ENCODE data around the gene BCL11B.

The BCL11B gene

GRCh38 chr14:99129211-99129696, 142.7 kb downstream of the BCL11B start:
- H3K4me3 ChIP-seq (replicated peaks; ENCODE audit: low read depth, low read length) = no peak overlapping the region
- DNase-seq (ENCODE audit: extremely low read depth, low read depth) = no peak
- TF ChIP-seq CTCF (IDR thresholded peaks at IDR 0.05; ENCODE audit: low read depth, low read length, missing control alignments) = no peak

DNA sequence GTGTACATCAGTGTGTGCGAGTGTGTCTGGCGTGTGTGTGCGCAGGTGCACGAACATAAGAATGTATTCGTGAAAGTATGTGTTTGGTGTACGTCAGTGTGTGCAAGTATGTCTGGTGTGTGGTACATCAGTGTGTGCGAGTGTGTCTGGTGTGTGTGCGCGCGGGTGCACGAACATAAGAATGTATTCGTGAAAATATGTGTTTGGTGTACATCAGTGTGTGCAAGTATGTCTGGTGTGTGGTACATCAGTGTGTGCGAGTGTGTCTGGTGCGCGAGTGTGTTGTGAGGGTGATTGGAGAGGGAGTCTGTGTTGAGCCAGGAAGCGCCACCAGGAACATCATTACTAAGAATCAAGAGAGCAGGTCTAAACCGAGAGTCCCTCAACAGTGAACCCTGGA, 143.8 kb downstream of the BCL11B start:
- H3K4me3 ChIP-seq (replicated peaks; ENCODE audit: low read depth, low read length) = no peak overlapping the region
- TF ChIP-seq CTCF (IDR thresholded peaks at IDR 0.05; ENCODE audit: low read depth, low read length, missing control alignments) = no peak
- DNase-seq (ENCODE audit: extremely low read depth, low read depth) = no peak

DNA sequence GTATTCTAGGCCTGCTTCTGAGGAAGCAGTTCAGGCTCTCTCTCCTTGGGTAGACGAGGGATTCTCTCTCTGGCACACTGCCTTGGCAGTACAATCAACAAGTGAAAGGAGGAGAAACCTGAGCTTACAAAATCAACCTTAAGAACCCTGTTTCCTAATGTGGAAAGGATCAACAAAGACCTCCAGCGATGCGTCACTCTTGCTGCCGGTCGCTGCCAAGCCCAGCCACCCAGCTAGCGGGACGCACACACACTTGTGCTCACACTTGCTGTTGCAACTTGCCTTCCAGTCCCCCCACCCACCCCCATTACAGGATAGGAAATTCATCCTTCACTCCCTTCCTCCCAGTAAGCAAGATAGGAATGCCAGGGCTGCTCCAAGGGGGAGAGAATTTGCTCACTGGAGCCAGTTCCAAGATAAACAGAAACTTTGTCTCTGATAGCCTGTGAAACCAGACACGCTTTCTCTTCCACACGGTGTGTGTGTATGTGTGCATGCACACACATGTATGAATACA, 144.3 kb downstream of the BCL11B start:
- no peak overlapping the region for H3K4me3 ChIP-seq (replicated peaks; ENCODE audit: low read depth, low read length)
- TF ChIP-seq CTCF (IDR thresholded peaks at IDR 0.05; ENCODE audit: low read depth, low read length, missing control alignments) = no peak
- DNase-seq (ENCODE audit: extremely low read depth, low read depth) = no peak

- H3K4me3 ChIP-seq (replicated peaks; ENCODE audit: low read depth, low read length) = no peak overlapping the region
- no peak for DNase-seq (ENCODE audit: extremely low read depth, low read depth)
- no peak for TF ChIP-seq CTCF (IDR thresholded peaks at IDR 0.05; ENCODE audit: low read depth, low read length, missing control alignments)
Observed at GRCh38 chr14:99125616-99126431, 146.2 kb downstream of the BCL11B start.

- no peak for DNase-seq (ENCODE audit: extremely low read depth, low read depth)
- no peak for TF ChIP-seq CTCF (IDR thresholded peaks at IDR 0.05; ENCODE audit: low read depth, low read length, missing control alignments)
- no peak overlapping the region for H3K4me3 ChIP-seq (replicated peaks; ENCODE audit: low read depth, low read length)
Observed at GRCh38 chr14:99125113-99125512, 146.9 kb downstream of the BCL11B start.

DNA sequence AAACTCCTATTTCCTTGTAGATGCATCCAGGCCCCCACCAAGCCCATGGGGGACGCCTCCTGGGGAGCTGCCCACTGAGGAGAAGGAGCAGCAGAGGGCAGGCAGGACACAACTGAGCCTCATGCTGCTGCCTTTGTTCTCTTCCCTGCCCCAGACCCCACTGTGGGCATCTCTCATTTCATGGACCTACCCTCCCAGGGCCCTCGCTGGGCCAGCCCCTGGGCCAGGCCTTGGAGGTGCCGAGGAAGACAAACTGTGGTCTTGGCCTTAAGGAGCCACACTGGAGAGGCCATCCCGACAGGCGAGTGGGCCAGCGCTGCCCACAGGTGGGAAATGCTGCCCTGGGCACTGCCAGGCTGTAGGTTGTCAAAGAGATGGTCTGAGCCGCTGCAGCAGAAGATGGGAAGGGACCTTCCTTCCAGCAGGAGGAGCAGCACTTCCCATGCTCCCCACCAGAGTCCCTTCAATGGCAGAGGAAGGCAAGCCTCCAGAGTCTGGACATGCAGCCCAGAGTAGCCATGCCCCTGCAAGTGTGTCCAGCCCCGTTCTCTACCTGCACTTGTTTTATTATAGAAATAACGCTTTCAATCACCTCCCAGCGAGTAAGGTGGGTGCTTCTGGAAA, 147.4 kb downstream of the BCL11B start:
- TF ChIP-seq CTCF (IDR thresholded peaks at IDR 0.05; ENCODE audit: low read depth, low read length, missing control alignments) = no peak
- H3K4me3 ChIP-seq (replicated peaks; ENCODE audit: low read depth, low read length) = no peak overlapping the region
- DNase-seq (ENCODE audit: extremely low read depth, low read depth) = no peak

Measured in HFF-Myc (cell line).